ENCODE results near the gene DUSP28.

DUSP28 gene

DNA sequence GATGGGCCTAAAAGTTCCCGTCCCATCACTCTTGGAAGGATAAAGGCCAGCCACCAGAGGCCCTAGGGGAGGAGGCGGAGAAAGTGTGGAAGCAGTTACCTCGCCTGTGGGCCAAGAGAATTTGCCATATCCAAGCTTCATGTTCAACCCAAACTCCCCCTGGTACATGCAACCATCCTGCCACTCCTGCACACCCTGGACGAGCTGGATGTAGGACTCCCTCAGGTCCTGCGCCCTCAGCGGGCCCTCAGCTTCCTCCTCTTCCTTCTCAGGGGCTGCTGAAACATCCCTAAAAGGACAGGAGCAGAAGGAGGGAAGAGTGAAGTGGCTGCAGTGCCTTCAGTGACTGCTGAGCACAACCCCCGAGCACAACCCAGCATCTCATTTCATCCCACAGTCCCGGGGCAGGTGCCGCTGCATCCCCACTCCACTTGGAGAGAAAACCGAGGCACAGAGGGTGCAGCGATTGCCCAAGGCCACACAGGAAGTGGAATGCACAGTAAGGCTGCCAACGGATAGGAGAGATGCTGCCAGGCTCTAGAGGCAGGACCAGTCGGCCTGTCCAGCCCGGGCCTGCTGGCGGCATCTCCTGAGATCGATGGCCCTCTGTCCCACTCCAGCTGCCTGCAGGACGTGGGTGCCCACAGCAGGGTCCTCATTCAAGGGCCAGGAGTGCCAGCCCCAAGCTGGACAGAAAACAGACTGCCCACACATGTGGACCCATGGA, 5.2 kb upstream of the DUSP28 start (continued):
- TF ChIP-seq ZNF266 (tag by site-specific recombination; IDR thresholded peaks at IDR 0.05; ENCODE audit: low read depth) = no peak

- Histone ChIP-seq H3K4me1 (ENCODE audit: control insufficient read depth, insufficient read depth, low read length) (peaks cover 5% of the 10 kb centered on the region), H3K9me3 (ENCODE audit: control insufficient read depth, insufficient read depth, low read depth, low read length) (no peaks in the 10 kb centered on the region), H3K27ac (ENCODE audit: extremely low read depth, low read depth, low read length) (no peak overlapping the region), H3K4me3 (ENCODE audit: low read depth, low read length) (no peak overlapping the region), H3K36me3 (ENCODE audit: control insufficient read depth in 2 of 2, insufficient read depth in 1 of 2, low read length in 2 of 2) (peaks cover 0 to 33% of the 10 kb centered on the region in 2 experiments; a peak in 1 of 3 replicates)
- CTCF ChIA-PET = interaction anchor here (0.9 kb wide), 1 partner anchor 114 kb away, joined by 3 read pairs; no protein-coding TSS in a partner anchor
- TF ChIP-seq, protein P1, sequence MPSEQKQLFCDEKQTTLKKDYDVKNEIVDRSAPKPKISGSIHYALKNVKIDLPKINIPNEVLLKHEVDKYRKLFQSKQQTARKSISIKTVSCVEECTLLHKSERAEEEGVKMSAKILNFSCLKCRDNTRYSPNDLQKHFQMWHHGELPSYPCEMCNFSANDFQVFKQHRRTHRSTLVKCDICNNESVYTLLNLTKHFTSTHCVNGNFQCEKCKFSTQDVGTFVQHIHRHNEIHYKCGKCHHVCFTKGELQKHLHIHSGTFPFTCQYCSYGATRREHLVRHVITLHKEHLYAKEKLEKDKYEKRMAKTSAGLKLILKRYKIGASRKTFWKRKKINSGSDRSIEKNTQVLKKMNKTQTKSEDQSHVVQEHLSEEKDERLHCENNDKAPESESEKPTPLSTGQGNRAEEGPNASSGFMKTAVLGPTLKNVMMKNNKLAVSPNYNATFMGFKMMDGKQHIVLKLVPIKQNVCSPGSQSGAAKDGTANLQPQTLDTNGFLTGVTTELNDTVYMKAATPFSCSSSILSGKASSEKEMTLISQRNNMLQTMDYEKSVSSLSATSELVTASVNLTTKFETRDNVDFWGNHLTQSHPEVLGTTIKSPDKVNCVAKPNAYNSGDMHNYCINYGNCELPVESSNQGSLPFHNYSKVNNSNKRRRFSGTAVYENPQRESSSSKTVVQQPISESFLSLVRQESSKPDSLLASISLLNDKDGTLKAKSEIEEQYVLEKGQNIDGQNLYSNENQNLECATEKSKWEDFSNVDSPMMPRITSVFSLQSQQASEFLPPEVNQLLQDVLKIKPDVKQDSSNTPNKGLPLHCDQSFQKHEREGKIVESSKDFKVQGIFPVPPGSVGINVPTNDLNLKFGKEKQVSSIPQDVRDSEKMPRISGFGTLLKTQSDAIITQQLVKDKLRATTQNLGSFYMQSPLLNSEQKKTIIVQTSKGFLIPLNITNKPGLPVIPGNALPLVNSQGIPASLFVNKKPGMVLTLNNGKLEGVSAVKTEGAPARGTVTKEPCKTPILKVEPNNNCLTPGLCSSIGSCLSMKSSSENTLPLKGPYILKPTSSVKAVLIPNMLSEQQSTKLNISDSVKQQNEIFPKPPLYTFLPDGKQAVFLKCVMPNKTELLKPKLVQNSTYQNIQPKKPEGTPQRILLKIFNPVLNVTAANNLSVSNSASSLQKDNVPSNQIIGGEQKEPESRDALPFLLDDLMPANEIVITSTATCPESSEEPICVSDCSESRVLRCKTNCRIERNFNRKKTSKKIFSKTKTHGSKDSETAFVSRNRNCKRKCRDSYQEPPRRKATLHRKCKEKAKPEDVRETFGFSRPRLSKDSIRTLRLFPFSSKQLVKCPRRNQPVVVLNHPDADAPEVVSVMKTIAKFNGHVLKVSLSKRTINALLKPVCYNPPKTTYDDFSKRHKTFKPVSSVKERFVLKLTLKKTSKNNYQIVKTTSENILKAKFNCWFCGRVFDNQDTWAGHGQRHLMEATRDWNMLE (tag by site-specific recombination; conservative IDR thresholded peaks at IDR 0.05; ENCODE audit: low read depth) = no peak
- no peak for TF ChIP-seq SCRT1 (tag by site-specific recombination; IDR thresholded peaks at IDR 0.05; ENCODE audit: borderline replicate concordance)
- TF ChIP-seq ZNF239 (tag by site-specific recombination; IDR thresholded peaks at IDR 0.05) = no peak
- no peak for TF ChIP-seq ZNF776 (tag by site-specific recombination; IDR thresholded peaks at IDR 0.05; ENCODE audit: borderline replicate concordance)
- no peak for TF ChIP-seq ZNF416 (tag by site-specific recombination; IDR thresholded peaks at IDR 0.05)
- POLR2A ChIA-PET = no interaction called here
Observed at GRCh38 chr2:240555541-240556250, 4.5 kb upstream of the DUSP28 start.

DNA sequence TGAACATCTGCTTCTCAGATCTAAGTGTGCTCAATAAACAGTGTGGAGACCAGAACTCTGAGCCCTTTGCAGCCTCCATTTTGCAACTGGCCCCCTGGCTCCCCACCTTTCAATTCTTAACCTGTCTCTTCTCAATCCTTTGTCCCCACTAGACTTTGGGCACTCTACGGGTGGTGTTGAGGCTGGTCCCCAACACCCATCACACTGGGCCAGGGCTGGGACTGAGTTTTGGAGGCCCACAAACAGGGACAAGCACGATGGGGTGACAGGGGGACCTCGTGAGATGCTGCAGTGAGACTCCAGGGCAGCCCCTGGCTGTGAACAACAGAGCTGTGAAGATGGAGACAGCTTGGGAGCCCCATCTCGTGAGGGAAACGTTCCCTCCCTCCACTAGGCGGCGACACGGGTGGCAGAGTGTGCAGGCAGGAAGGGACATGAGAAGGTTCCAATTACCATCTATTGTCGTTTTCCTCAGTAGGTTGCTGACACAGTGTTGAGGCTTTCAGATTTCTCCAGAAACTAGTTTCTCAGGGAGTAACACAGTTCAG, 3.5 kb upstream of the DUSP28 start:
- no peak for TF ChIP-seq ZNF473 (tag by site-specific recombination; IDR thresholded peaks at IDR 0.05)
- Histone ChIP-seq H3K9me3 (ENCODE audit: control insufficient read depth, insufficient read depth, low read depth, low read length) (no peaks in the 10 kb centered on the region), H3K4me3 (ENCODE audit: low read depth, low read length) (no peak overlapping the region), H3K36me3 (ENCODE audit: control insufficient read depth in 2 of 2, insufficient read depth in 1 of 2, low read length in 2 of 2) (peaks cover 0 to 26% of the 10 kb centered on the region in 2 experiments; a peak in 1 of 3 replicates), H3K27ac (ENCODE audit: extremely low read depth, low read depth, low read length) (no peak overlapping the region), H3K4me1 (ENCODE audit: control insufficient read depth, insufficient read depth, low read length) (peaks cover 5% of the 10 kb centered on the region)
- ChIA-PET CTCF (interaction anchor here (0.5 to 0.6 kb wide), 2 partner anchors 60 to 289 kb away, joined by 3 read pairs; no protein-coding TSS in a partner anchor), POLR2A (no interaction called here)

- ChIA-PET CTCF (interaction anchor here (0.5 to 0.6 kb wide), 4 partner anchors 10 to 865 kb away, joined by 3 read pairs; no protein-coding TSS in a partner anchor), POLR2A (no interaction called here)
- Histone ChIP-seq H3K4me3 (ENCODE audit: low read depth, low read length) (no peak overlapping the region), H3K4me1 (ENCODE audit: control insufficient read depth, insufficient read depth, low read length) (peaks cover 5% of the 10 kb centered on the region), H3K9me3 (ENCODE audit: control insufficient read depth, insufficient read depth, low read depth, low read length) (no peaks in the 10 kb centered on the region), H3K27ac (ENCODE audit: extremely low read depth, low read depth, low read length) (no peak overlapping the region), H3K36me3 (ENCODE audit: control insufficient read depth in 2 of 2, insufficient read depth in 1 of 2, low read length in 2 of 2) (peaks cover 0 to 24% of the 10 kb centered on the region in 2 experiments; a peak in 1 of 3 replicates)
- TF ChIP-seq ZBTB17 (tag by site-specific recombination; IDR thresholded peaks at IDR 0.05) (no peak), BCL11B (tag by site-specific recombination; IDR thresholded peaks at IDR 0.05; ENCODE audit: low read depth) (no peak), YY2 (tag by site-specific recombination; IDR thresholded peaks at IDR 0.05) (no peak), ZNF311 (tag by site-specific recombination; IDR thresholded peaks at IDR 0.05; ENCODE audit: borderline replicate concordance) (no peak), ZBTB10 (tag by site-specific recombination; IDR thresholded peaks at IDR 0.05) (no peak), ZNF558 (tag by site-specific recombination; IDR thresholded peaks at IDR 0.05) (no peak), ZNF132 (tag by site-specific recombination; IDR thresholded peaks at IDR 0.05; ENCODE audit: borderline replicate concordance) (no peak), FEZF1 (tag by site-specific recombination; IDR thresholded peaks at IDR 0.05) (no peak), GLI4 (tag by site-specific recombination; IDR thresholded peaks at IDR 0.05) (no peak), MEIS1 (CRISPR knock-in tag; IDR thresholded peaks at IDR 0.05; ENCODE audit: borderline replicate concordance) (no peak), ZNF561 (tag by site-specific recombination; IDR thresholded peaks at IDR 0.05; ENCODE audit: borderline replicate concordance) (no peak)
Observed at GRCh38 chr2:240557101-240557751, 2.9 kb upstream of the DUSP28 start.

Measured in HEK293 (cell line).